Caco-2 (cell line): ENCODE results near the gene EFCAB5. TPM values are rescaled to one million over a fixed set of nuclear protein-coding genes. Genes with fewer than 3 reads are reported as not detected.

Experiments
- BruUV-seq: library from RNA; stranded (reverse); fragments of 400-500 nt; replicated peaks from 2 replicates; lab custom pipeline; 2021; lab: Mats Ljungman, UMichigan
- CTCF ChIA-PET: fragments of 300-600 bp; sonication (Branson Sonifier 250); formaldehyde crosslinking; loops from one replicate; lab custom pipeline; 2022; ENCODE audit warnings: antibody characterized with exemption; lab: Charles Lee
- POLR2A ChIA-PET: fragments of 300-600 bp; sonication (Branson Sonifier 250); formaldehyde crosslinking; loops from one replicate; lab custom pipeline; 2022; ENCODE audit warnings: antibody characterized with exemption; lab: Charles Lee
- DNase-seq, 2 experiments: peaks; one replicate each; pipeline versions ENCODE4 v3.0.0 to v3.0.0-alpha.2; 2020 to 2022
- H3K27me3 ChIP-seq: replicated peaks from 2 replicates; pipeline ENCODE4 v1.6.0; 2011; ENCODE audit warnings: low read length; ENCODE audit not compliant: control insufficient read depth, insufficient read depth
- H3K36me3 ChIP-seq: 2 replicates; pipeline ENCODE4 v1.5.1; 2011; ENCODE audit warnings: low read length; ENCODE audit not compliant: control insufficient read depth, insufficient read depth
- H3K4me1 ChIP-seq: fragments of 250-450 bp; sonication (Bioruptor Pico); 2 replicates; pipeline ENCODE4 v1.5.1; 2020; ENCODE audit warnings: mild to moderate bottlenecking
- H3K4me3 ChIP-seq: 2 replicates; pipeline ENCODE4 v1.5.1; 2011; ENCODE audit warnings: low read depth, mild to moderate bottlenecking, control low read depth, low read length
- H3K9me3 ChIP-seq: fragments of 250-450 bp; sonication (Bioruptor Pico); 2 replicates; pipeline ENCODE4 v1.5.1; 2020; ENCODE audit warnings: mild to moderate bottlenecking, moderate library complexity
- H3K27ac Mint-ChIP-seq: one replicate; pipeline ENCODE4 v1.8.0; 2022; ENCODE audit warnings: mixed read lengths; ENCODE audit not compliant: unreplicated experiment
- H3K27me3 Mint-ChIP-seq: one replicate; pipeline ENCODE4 v1.8.0; 2022; ENCODE audit warnings: mixed read lengths; ENCODE audit not compliant: insufficient read depth, unreplicated experiment
- H3K36me3 Mint-ChIP-seq: one replicate; pipeline ENCODE4 v1.8.0; 2022; ENCODE audit warnings: mild to moderate bottlenecking, mixed read lengths; ENCODE audit not compliant: insufficient read depth, unreplicated experiment
- H3K4me1 Mint-ChIP-seq: one replicate; pipeline ENCODE4 v1.8.0; 2022; ENCODE audit warnings: low read depth, mixed read lengths; ENCODE audit not compliant: unreplicated experiment
- H3K4me3 Mint-ChIP-seq: one replicate; pipeline ENCODE4 v1.8.0; 2022; ENCODE audit warnings: mild to moderate bottlenecking, moderate library complexity, mixed read lengths; ENCODE audit not compliant: unreplicated experiment
- H3K9me3 Mint-ChIP-seq: one replicate; pipeline ENCODE4 v1.8.0; 2022; ENCODE audit warnings: mixed read lengths; ENCODE audit not compliant: unreplicated experiment
- intact Hi-C: fragments of 100-400 bp; cut with micrococcal nuclease; formaldehyde crosslinking; loops from one replicate; pipeline ENCODE4 v1.10.0; 2022; ENCODE audit not compliant: unreplicated experiment
- total RNA-seq: library from RNA; stranded (reverse); gene quantifications from 2 replicates; pipeline ENCODE4 v1.2.3, GENCODE V29; 2022
- TF ChIP-seq, protein P1 (sequence below), 2 experiments: fragments of 200-600 bp in 1 of 2; IDR thresholded peaks; 1 replicate in 1 of 2; 2 replicates in 1 of 2; pipeline versions ENCODE4 v1.5.1 to v1.8.0; 2011 to 2022; ENCODE audit warnings: antibody characterized with exemption in 1 of 2, control low read depth in 1 of 2, inconsistent platforms in 1 of 2, low read depth in 1 of 2, low read length in 1 of 2, mild to moderate bottlenecking in 1 of 2, moderate library complexity in 1 of 2; ENCODE audit not compliant: insufficient read depth in 1 of 2, severe bottlenecking in 1 of 2, unreplicated experiment in 1 of 2

The EFCAB5 gene
- total RNA-seq, 1 experiment from 2014 or later: 0.43 TPM

DNA sequence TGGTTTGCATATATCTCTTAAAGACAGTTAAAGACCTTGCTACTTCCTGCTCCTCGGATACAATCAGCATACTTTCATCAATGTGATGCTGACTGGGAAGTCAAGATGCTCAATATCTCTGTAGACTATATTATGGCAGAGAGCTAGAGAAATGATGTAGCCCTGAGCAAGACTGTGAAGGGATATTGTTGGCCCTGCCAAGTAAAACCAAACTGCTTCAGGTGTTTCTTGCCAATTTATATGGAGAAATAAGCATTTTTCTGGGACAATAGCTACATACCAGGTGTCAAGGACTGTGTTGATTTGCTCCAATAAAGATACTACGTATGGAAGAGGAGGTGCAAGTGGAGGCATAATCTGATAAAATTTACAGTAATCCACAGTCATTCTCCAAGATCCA is 4.7 kb upstream of the EFCAB5 start:
- H3K27ac Mint-ChIP-seq: no peak overlapping the region
- TF ChIP-seq, protein P1, sequence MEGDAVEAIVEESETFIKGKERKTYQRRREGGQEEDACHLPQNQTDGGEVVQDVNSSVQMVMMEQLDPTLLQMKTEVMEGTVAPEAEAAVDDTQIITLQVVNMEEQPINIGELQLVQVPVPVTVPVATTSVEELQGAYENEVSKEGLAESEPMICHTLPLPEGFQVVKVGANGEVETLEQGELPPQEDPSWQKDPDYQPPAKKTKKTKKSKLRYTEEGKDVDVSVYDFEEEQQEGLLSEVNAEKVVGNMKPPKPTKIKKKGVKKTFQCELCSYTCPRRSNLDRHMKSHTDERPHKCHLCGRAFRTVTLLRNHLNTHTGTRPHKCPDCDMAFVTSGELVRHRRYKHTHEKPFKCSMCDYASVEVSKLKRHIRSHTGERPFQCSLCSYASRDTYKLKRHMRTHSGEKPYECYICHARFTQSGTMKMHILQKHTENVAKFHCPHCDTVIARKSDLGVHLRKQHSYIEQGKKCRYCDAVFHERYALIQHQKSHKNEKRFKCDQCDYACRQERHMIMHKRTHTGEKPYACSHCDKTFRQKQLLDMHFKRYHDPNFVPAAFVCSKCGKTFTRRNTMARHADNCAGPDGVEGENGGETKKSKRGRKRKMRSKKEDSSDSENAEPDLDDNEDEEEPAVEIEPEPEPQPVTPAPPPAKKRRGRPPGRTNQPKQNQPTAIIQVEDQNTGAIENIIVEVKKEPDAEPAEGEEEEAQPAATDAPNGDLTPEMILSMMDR (IDR thresholded peaks at IDR 0.05; ENCODE audit: insufficient read depth in 1 of 2, low read depth in 1 of 2, low read length in 1 of 2, severe bottlenecking in 1 of 2, unreplicated experiment in 1 of 2): no peak
- CTCF ChIA-PET: interaction anchor here (1.1 kb wide), 1 partner anchor 157 kb away, joined by 5 read pairs; no protein-coding TSS in a partner anchor
- POLR2A ChIA-PET: no interaction called here
- Histone ChIP-seq H3K9me3 (no peaks in the 10 kb centered on the region), H3K36me3 (no peaks in the 10 kb centered on the region), H3K27me3 (no peaks in the 10 kb centered on the region), H3K4me3 (no peak overlapping the region), H3K4me1 (0 out of 2 replicates have a peak, but pooled peaks cover 2% of the 10 kb centered on the region)
- H3K9me3 Mint-ChIP-seq: no peaks in the 10 kb centered on the region
- H3K4me3 Mint-ChIP-seq: no peak overlapping the region
- intact Hi-C loops: no loop called here
- no peak for DNase-seq
- H3K36me3 Mint-ChIP-seq: no peaks in the 10 kb centered on the region
- no TSS peak for BruUV-seq
- H3K4me1 Mint-ChIP-seq: no peaks in the 10 kb centered on the region
- H3K27me3 Mint-ChIP-seq: peaks cover 5% of the 10 kb centered on the region

DNA sequence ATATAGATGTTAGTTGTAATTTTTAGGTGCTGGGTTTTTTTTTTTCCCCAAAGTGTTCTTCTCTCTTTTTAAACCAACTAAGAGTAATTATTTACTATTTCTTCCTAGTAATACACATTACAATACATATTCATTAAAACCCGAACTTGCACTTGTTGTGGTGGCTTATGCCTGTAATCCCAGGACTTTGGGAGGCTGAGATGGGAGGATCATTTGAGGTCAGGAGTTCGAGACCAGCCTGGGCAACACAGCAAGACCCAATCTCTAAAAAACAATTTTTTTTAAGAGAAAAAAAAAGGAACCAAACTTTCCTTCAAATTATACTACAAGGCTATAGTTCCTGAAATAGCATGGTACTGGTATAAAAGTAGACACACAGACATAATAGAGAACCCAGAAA is 3.8 kb downstream of the EFCAB5 start:
- Mint-ChIP-seq H3K9me3 (no peaks in the 10 kb centered on the region), H3K27me3 (peaks cover 13% of the 10 kb centered on the region), H3K4me3 (no peak overlapping the region), H3K36me3 (no peaks in the 10 kb centered on the region), H3K4me1 (no peaks in the 10 kb centered on the region), H3K27ac (no peak overlapping the region)
- POLR2A ChIA-PET: no interaction called here
- CTCF ChIA-PET: no interaction called here
- BruUV-seq: no TSS peak
- Histone ChIP-seq H3K4me1 (no peaks in the 10 kb centered on the region), H3K36me3 (no peaks in the 10 kb centered on the region), H3K27me3 (no peaks in the 10 kb centered on the region), H3K9me3 (no peaks in the 10 kb centered on the region), H3K4me3 (no peak overlapping the region)
- no peak for DNase-seq
- TF ChIP-seq, protein P1 (IDR thresholded peaks at IDR 0.05; ENCODE audit: insufficient read depth in 1 of 2, low read depth in 1 of 2, low read length in 1 of 2, severe bottlenecking in 1 of 2, unreplicated experiment in 1 of 2): no peak
- intact Hi-C loops: no loop called here

DNA sequence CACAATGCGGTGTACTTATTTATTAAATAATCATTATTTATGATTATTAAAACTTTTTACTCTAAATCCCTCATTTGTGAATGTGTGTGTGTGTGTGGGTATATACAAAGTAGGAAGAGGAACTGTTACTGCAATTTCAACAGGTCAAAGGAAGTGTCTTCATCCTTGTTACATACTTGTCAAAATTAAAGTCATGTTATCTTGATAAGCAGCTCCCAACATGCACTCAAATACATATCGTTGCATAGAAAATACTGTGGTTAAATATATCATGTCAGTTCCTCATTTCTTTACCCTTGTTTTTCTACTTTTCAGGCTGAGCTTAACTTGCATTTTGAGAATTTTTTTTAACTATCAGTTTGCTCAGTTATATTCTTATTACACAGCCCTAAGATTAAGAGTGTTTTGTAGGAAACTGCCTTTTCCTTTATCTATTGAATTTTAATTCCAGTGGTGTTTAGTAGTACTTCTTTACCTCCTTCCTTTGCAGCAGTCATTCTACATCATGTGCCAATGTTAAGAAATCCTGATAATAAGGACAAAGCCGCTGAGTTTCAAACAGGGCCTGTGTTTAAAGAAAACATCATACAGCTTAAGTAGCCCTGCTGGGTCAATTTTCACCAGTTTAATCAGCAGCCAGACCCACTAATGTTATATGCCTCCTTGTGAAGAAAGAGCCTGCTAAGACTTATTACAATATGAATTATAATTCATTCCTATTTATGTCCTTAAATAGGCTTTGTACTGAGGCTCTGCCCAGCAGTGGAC is 7.2 kb downstream of the EFCAB5 start:
- no peak overlapping the region for H3K4me3 ChIP-seq
- H3K36me3 ChIP-seq: no peaks in the 10 kb centered on the region
- H3K36me3 Mint-ChIP-seq: no peaks in the 10 kb centered on the region
- TF ChIP-seq, protein P1 (IDR thresholded peaks at IDR 0.05; ENCODE audit: insufficient read depth in 1 of 2, low read depth in 1 of 2, low read length in 1 of 2, severe bottlenecking in 1 of 2, unreplicated experiment in 1 of 2): no peak
- no peak for DNase-seq
- intact Hi-C loops: no loop called here
- no peak overlapping the region for H3K4me3 Mint-ChIP-seq
- H3K9me3 Mint-ChIP-seq: peaks cover 7% of the 10 kb centered on the region
- H3K4me1 ChIP-seq: no peaks in the 10 kb centered on the region
- H3K27me3 Mint-ChIP-seq: peaks cover 2% of the 10 kb centered on the region
- peaks cover 6% of the 10 kb centered on the region for H3K9me3 ChIP-seq
- ChIA-PET CTCF (interaction anchor here (0.6 kb wide), 1 partner anchor 145 kb away, joined by 3 read pairs; no protein-coding TSS in a partner anchor), POLR2A (no interaction called here)
- BruUV-seq: no TSS peak
- no peaks in the 10 kb centered on the region for H3K4me1 Mint-ChIP-seq
- H3K27me3 ChIP-seq: no peaks in the 10 kb centered on the region
- no peak overlapping the region for H3K27ac Mint-ChIP-seq
